Measurements from ENCODE around the gene HUS1.
A peak's percentile ranks its signal among the peaks of the same experiment; 100 is the strongest.

Gene HUS1

DNA sequence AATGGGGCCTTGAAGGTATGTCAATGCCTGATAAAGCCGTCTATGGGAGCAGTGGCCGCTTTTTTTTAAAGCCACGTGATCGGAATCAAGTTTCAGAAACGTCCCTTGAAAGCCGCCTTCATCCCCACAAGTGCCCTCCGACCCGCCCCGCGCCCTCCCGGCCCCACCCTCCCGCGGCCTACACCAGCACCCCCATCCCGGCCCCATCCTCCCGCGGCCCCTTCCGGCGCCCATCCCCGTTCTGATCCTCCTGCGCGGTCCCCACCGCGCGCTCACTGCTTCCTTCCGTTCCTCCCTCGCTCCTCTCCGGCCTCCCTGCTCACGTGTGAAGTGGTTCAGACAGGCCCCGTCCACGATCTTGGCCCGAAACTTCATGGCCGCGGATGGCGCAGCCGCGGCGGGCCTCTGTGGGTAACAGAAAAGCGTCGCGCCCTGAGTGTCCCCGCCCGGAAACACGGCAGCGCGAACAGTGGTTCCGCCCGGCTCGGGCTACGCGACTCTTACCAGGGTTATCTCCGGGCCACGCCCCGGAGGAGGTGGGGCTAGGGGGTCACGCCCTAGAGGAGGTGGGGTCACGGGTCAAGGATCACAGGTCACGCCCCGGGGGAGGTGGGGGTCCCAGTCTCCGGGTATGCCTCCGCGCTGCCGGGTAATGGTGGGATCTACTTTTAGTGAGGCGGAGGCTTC, at the start of gene HUS1:
TSS of gene HUS1 (minus strand) at position 471 of the 687 bp plus-strand sequence. CDS start at position 375, 96 bp downstream.
- DNase-seq (ENCODE audit: low spot score): peak; percentile 95
- peak within 1 kb of the TSS; percentile 91 for H3K27ac ChIP-seq
- ChIA-PET POLR2A (ENCODE audit: low non-redundant PET) (no interaction called here), CTCF (interaction anchor here (0.8 kb wide), 1 partner anchor 8 kb away, joined by 3 read pairs; no protein-coding TSS in a partner anchor)
- TF ChIP-seq, protein P1, sequence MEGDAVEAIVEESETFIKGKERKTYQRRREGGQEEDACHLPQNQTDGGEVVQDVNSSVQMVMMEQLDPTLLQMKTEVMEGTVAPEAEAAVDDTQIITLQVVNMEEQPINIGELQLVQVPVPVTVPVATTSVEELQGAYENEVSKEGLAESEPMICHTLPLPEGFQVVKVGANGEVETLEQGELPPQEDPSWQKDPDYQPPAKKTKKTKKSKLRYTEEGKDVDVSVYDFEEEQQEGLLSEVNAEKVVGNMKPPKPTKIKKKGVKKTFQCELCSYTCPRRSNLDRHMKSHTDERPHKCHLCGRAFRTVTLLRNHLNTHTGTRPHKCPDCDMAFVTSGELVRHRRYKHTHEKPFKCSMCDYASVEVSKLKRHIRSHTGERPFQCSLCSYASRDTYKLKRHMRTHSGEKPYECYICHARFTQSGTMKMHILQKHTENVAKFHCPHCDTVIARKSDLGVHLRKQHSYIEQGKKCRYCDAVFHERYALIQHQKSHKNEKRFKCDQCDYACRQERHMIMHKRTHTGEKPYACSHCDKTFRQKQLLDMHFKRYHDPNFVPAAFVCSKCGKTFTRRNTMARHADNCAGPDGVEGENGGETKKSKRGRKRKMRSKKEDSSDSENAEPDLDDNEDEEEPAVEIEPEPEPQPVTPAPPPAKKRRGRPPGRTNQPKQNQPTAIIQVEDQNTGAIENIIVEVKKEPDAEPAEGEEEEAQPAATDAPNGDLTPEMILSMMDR (conservative IDR thresholded peaks at IDR 0.05; ENCODE audit: low read depth): no peak

DNA sequence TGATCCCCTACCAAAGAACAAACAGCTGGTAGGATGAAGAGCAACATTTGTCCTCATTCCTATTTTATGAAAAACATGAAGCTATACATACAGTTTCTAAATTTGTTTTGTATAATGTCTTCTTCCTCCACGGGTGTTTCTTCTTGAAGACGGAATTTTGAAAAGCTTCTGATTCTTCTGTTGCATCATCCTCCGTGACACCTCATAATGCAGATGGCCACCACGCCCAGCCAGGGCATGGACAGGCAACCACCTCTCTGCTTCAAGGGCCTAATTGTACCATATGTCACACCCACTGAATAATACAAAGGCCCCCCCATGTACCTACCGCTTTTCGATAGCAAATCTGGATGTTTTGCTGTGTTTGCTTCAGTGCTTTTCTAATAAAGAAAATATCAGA, 49.5 kb upstream of the HUS1 start, which contains the start of gene SUN3:
TSS of gene SUN3 (minus strand) at position 170 of the 400 bp plus-strand sequence. CDS start at position 1, 169 bp downstream.
- ChIA-PET POLR2A (ENCODE audit: low non-redundant PET) (no interaction called here), CTCF (interaction anchor here (0.7 kb wide), 2 partner anchors 12 to 24 kb away, joined by 3 read pairs; no protein-coding TSS in a partner anchor)
- no peak within 1 kb of the TSS for H3K27ac ChIP-seq
- DNase-seq (ENCODE audit: low spot score): no peak
- TF ChIP-seq, protein P1 (conservative IDR thresholded peaks at IDR 0.05; ENCODE audit: low read depth): no peak

DNA sequence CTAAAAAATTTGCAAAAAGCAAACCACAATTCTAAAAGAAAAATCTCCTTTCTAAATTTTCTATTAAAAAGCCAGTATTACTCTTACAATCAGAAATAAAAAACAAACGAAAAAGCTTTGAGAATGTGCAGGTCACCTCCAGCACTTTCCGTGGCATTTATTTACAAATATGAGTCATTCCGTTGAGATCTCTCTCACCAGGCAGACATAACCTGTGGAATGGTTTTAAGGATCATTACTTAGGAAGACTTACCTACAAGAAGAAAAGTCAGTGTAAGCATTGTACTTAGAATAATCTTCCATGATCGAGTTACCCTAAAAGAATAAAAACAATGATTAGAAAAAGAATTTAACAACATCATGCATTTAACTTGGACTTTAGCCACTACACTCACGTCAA, 46.2 kb upstream of the HUS1 start:
- ChIA-PET POLR2A (ENCODE audit: low non-redundant PET) (no interaction called here), CTCF (no interaction called here)
- TF ChIP-seq, protein P1 (conservative IDR thresholded peaks at IDR 0.05; ENCODE audit: low read depth): no peak
- no peak for DNase-seq (ENCODE audit: low spot score)
- no peak overlapping the region for H3K27ac ChIP-seq

DNA sequence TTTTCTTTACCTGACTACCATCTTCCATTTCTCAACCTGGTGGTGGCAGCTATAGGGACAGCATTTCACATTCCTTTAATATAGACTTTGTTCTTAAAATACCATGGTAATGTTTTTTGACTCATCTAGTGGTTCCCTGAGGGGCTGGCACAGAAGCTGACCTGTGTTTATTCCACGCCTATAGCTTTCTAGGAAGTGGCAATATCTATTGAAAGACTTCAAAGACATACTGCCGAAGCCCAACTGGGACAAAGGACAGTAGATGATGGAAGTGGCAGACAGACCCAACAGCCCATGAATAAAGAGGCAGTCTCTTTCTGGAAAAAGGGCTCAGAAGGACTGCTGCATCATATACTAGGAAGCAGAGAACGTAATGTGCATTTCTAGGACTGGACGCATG, 38.3 kb upstream of the HUS1 start:
- POLR2A ChIA-PET (ENCODE audit: low non-redundant PET): no interaction called here
- DNase-seq (ENCODE audit: low spot score): no peak
- no peak overlapping the region for H3K27ac ChIP-seq
- CTCF ChIA-PET: no interaction called here
- TF ChIP-seq, protein P1 (conservative IDR thresholded peaks at IDR 0.05; ENCODE audit: low read depth): no peak

DNA sequence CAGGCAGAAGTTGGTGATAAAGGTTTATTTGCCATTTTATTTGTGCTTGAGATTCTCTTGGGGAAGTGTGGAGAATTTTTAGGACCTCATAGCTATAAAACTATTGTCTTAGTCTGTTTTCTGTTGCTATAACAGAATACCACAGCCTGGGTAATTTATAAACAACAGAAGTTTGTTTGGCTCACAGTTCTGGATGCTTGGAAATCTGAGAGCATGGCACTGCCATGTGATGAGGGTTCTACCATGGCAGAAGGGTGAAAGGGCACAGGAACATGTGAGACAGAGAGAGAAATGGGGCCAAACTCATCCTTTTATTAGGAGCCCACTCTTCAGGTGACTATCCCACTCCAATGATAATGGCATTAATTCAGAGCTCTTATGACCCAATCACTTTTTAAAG, 37.2 kb upstream of the HUS1 start:
- CTCF ChIA-PET: interaction anchor here (0.6 kb wide), 1 partner anchor 12 kb away, joined by 3 read pairs; the partner anchor contains the start of gene SUN3
- TF ChIP-seq, protein P1 (conservative IDR thresholded peaks at IDR 0.05; ENCODE audit: low read depth): no peak
- POLR2A ChIA-PET (ENCODE audit: low non-redundant PET): no interaction called here
- no peak for DNase-seq (ENCODE audit: low spot score)
- H3K27ac ChIP-seq: no peak overlapping the region

DNA sequence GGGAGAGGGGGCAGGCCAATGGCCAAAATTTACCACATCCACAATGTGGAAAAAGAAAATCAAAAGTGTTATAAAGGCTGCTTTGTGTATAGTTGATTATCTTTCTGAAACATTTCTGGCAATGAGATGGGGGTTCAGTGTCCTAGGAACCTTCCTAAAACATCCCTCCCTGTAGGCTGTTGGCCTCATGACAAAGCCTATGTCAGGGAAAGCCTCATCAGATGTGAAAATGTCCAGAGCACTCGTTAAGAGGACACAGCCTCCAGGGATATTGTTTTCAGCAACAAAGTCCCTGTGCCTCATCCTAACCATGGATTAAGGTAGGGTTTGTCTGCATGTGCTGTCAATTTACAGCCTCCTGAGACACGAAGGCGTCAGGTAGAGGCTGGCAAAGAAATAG, 32.5 kb upstream of the HUS1 start:
- no peak overlapping the region for H3K27ac ChIP-seq
- TF ChIP-seq, protein P1 (conservative IDR thresholded peaks at IDR 0.05; ENCODE audit: low read depth): no peak
- ChIA-PET POLR2A (ENCODE audit: low non-redundant PET) (no interaction called here), CTCF (interaction anchor here (0.6 kb wide), 2 partner anchors 143 to 435 kb away, joined by 3 to 5 read pairs; no protein-coding TSS in a partner anchor)
- no peak for DNase-seq (ENCODE audit: low spot score)
